HG02623 (cell line): Measurements from ENCODE around the gene OR10K2.

Experiments used
- ATAC-seq: cut with Tn5 transposase; IDR thresholded peaks from one replicate; pipeline ENCODE4 v1.9.1; 2021; ENCODE audit warnings: moderate library complexity; ENCODE audit not compliant: unreplicated experiment

The OR10K2 gene

GRCh38 chr1:158371188-158371953 lies 54.7 kb downstream of the OR10K2 start:
- ATAC-seq, result peak; percentile 93
